Activated CD8-positive, alpha-beta memory T cell treated with anti-CD3 and anti-CD28 coated beads for 36 hours (primary cell): ENCODE results near the gene CBFA2T2. TPM values are rescaled to one million over a fixed set of nuclear protein-coding genes. Genes with fewer than 3 reads are reported as not detected.
"Not testable (repeated sequence)": the region's sequence is repeated elsewhere in the genome, so short reads cannot be mapped to it uniquely, and the experiment has no call there.

Source experiments
- CTCF ChIA-PET: fragments of 350-600 bp; sonication (Branson Sonifier 250); formaldehyde crosslinking; loops from one replicate; lab custom pipeline; 2021; ENCODE audit warnings: antibody characterized with exemption; lab: Charles Lee
- POLR2A ChIA-PET: fragments of 350-600 bp; sonication (Branson Sonifier 250); formaldehyde crosslinking; loops from one replicate; lab custom pipeline; 2021; ENCODE audit warnings: antibody characterized with exemption; lab: Charles Lee
- total RNA-seq, 2 experiments: library from RNA; stranded (reverse); gene quantifications; one replicate each; pipeline ENCODE4 v1.2.3, GENCODE V29; 2021

The CBFA2T2 gene
- total RNA-seq, 2 experiments from 2014 or later, result 7.1 to 7.4 TPM

GRCh38 chr20:33489495-33490022, 337 bp upstream of the CBFA2T2 start:
- POLR2A ChIA-PET, result interaction anchor here (1.0 to 1.7 kb wide), 9 partner anchors 11 to 504 kb away, joined by 3 to 16 read pairs (median 5); partner anchors contain the start of genes ACTL10, CHMP4B, PXMP4 and RALY
- CTCF ChIA-PET, result interaction anchor here (1.0 to 2.2 kb wide), 4 partner anchors 10 to 180 kb away, joined by 4 to 7 read pairs (median 4); partner anchors contain the start of gene ACTL10

- ChIA-PET CTCF (interaction anchor here (0.6 to 2.2 kb wide), 4 partner anchors 8 to 227 kb away, joined by 3 to 7 read pairs (median 4); partner anchors contain the start of gene ACTL10), POLR2A (interaction anchor here (0.5 to 1.7 kb wide), 7 partner anchors 9 to 241 kb away, joined by 3 to 16 read pairs (median 6); partner anchors contain the start of genes ACTL10, SNTA1 and ZNF341)
Measured at GRCh38 chr20:33490934-33491656, 1.2 kb downstream of the CBFA2T2 start.

GRCh38 chr20:33493076-33493766, 3.3 kb downstream of the CBFA2T2 start:
- CTCF ChIA-PET, result interaction anchor here (0.7 kb wide), 1 partner anchor 124 kb away, joined by 9 read pairs; no protein-coding TSS in a partner anchor

GRCh38 chr20:33496776-33497175, 6.9 kb downstream of the CBFA2T2 start:
- CTCF ChIA-PET, result interaction anchor here (0.6 kb wide), 1 partner anchor 11 kb away, joined by 4 read pairs; no protein-coding TSS in a partner anchor
- POLR2A ChIA-PET, result interaction anchor here (0.6 kb wide), 1 partner anchor 8 kb away, joined by 4 read pairs; no protein-coding TSS in a partner anchor

More at GRCh38 chr20:33493076-33493766, 3.3 kb downstream of the CBFA2T2 start:
- POLR2A ChIA-PET, result no interaction called here

GRCh38 chr20:33499355-33499754, 9.5 kb downstream of the CBFA2T2 start:
- ChIA-PET CTCF (interaction anchor here (1.2 kb wide), 1 partner anchor 9 kb away, joined by 4 read pairs; the partner anchor contains the start of gene CBFA2T2), POLR2A (interaction anchor here (2.0 kb wide), 1 partner anchor 9 kb away, joined by 6 read pairs; the partner anchor contains the start of gene CBFA2T2)

- ChIA-PET POLR2A (interaction anchor here (0.6 to 2.0 kb wide), 4 partner anchors 11 to 206 kb away, joined by 3 to 12 read pairs (median 5); partner anchors contain the start of gene CBFA2T2), CTCF (interaction anchor here (1.2 kb wide), 1 partner anchor 11 kb away, joined by 5 read pairs; the partner anchor contains the start of gene CBFA2T2)
Measured at GRCh38 chr20:33501000-33501399, 11.1 kb downstream of the CBFA2T2 start.

GRCh38 chr20:33503564-33503963, 13.7 kb downstream of the CBFA2T2 start:
- POLR2A ChIA-PET, result interaction anchor here (0.6 kb wide), 1 partner anchor 130 kb away, joined by 3 read pairs; no protein-coding TSS in a partner anchor

GRCh38 chr20:33506576-33506975, 16.7 kb downstream of the CBFA2T2 start:
- ChIA-PET CTCF (interaction anchor here (1.0 to 1.6 kb wide), 3 partner anchors 11 to 161 kb away, joined by 3 to 4 read pairs (median 4); no protein-coding TSS in a partner anchor), POLR2A (interaction anchor here (0.5 to 0.6 kb wide), 2 partner anchors 21 to 62 kb away, joined by 3 to 11 read pairs; no protein-coding TSS in a partner anchor)

More at GRCh38 chr20:33503564-33503963, 13.7 kb downstream of the CBFA2T2 start:
- CTCF ChIA-PET, result interaction anchor here (0.7 to 1.2 kb wide), 4 partner anchors 12 to 164 kb away, joined by 3 to 5 read pairs (median 4); no protein-coding TSS in a partner anchor

GRCh38 chr20:33507461-33507860, 17.6 kb downstream of the CBFA2T2 start:
- ChIA-PET POLR2A (interaction anchor here (0.6 kb wide), 1 partner anchor 63 kb away, joined by 11 read pairs; no protein-coding TSS in a partner anchor), CTCF (interaction anchor here (0.6 to 1.6 kb wide), 2 partner anchors 10 to 50 kb away, joined by 4 read pairs; no protein-coding TSS in a partner anchor)

GRCh38 chr20:33508015-33508414, 18.1 kb downstream of the CBFA2T2 start:
- POLR2A ChIA-PET, result not testable (repeated sequence)
- CTCF ChIA-PET, result interaction anchor here (0.5 to 1.2 kb wide), 2 partner anchors 14 to 46 kb away, joined by 3 to 4 read pairs; no protein-coding TSS in a partner anchor

GRCh38 chr20:33509057-33509456, 19.2 kb downstream of the CBFA2T2 start:
- POLR2A ChIA-PET, result not testable (repeated sequence)
- CTCF ChIA-PET, result interaction anchor here (0.7 to 1.2 kb wide), 2 partner anchors 13 to 196 kb away, joined by 3 to 4 read pairs; no protein-coding TSS in a partner anchor

GRCh38 chr20:33511876-33512275, 22.0 kb downstream of the CBFA2T2 start:
- CTCF ChIA-PET, POLR2A ChIA-PET: not testable (repeated sequence)

GRCh38 chr20:33515569-33516216, 25.8 kb downstream of the CBFA2T2 start:
- CTCF ChIA-PET, result interaction anchor here (0.6 to 1.0 kb wide), 4 partner anchors 10 to 195 kb away, joined by 3 to 5 read pairs (median 3); no protein-coding TSS in a partner anchor
- POLR2A ChIA-PET, result interaction anchor here (0.6 kb wide), 1 partner anchor 14 kb away, joined by 3 read pairs; no protein-coding TSS in a partner anchor

- ChIA-PET CTCF (interaction anchor here (0.5 to 1.2 kb wide), 3 partner anchors 10 to 354 kb away, joined by 4 to 5 read pairs (median 5); no protein-coding TSS in a partner anchor), POLR2A (interaction anchor here (0.6 kb wide), 1 partner anchor 69 kb away, joined by 4 read pairs; no protein-coding TSS in a partner anchor)
Measured at GRCh38 chr20:33516882-33517281, 27.0 kb downstream of the CBFA2T2 start.

GRCh38 chr20:33518071-33518470, 28.2 kb downstream of the CBFA2T2 start:
- POLR2A ChIA-PET, result no interaction called here

GRCh38 chr20:33521461-33521860, 31.6 kb downstream of the CBFA2T2 start:
- POLR2A ChIA-PET, result no interaction called here
- CTCF ChIA-PET, result interaction anchor here (1.4 to 1.5 kb wide), 2 partner anchors 13 to 211 kb away, joined by 3 to 4 read pairs; no protein-coding TSS in a partner anchor

More at GRCh38 chr20:33518071-33518470, 28.2 kb downstream of the CBFA2T2 start:
- CTCF ChIA-PET, result interaction anchor here (1.2 kb wide), 1 partner anchor 12 kb away, joined by 5 read pairs; no protein-coding TSS in a partner anchor

GRCh38 chr20:33522256-33522820, 32.4 kb downstream of the CBFA2T2 start:
- ChIA-PET CTCF (interaction anchor here (1.5 kb wide), 1 partner anchor 14 kb away, joined by 4 read pairs; no protein-coding TSS in a partner anchor), POLR2A (no interaction called here)
